GM21528 (cell line): ENCODE results near the gene PEX3.
"Not testable (repeated sequence)": the region's sequence is repeated elsewhere in the genome, so short reads cannot be mapped to it uniquely, and the experiment has no call there.

Experiments
- ATAC-seq: cut with Tn5 transposase; IDR thresholded peaks from one replicate; pipeline ENCODE4 v1.9.1; 2021; ENCODE audit warnings: mild to moderate bottlenecking, moderate library complexity; ENCODE audit not compliant: unreplicated experiment, low FRiP score

Gene PEX3

GRCh38 chr6:143505111-143505510 lies 54.5 kb downstream of the PEX3 start:
- no peak for ATAC-seq

DNA sequence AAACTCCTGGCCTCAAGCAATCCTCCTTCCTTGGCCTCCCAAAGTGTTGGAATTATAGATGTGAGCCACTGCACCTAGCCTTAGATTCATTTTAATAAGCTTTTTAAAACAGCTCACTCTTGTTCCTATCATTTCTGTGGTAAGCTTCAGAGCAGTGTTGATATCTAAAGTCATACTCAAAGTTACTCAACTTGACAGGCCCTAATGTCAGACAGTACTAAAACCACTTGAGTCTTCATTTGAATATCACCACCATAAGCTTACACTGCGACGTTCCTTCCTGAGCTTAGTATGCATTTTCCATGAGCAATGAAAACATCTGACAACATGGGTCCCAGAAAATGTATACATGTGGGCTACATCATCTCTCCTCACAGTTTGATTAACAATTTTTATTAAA lies 54.9 kb downstream of the PEX3 start:
- ATAC-seq = no peak

DNA sequence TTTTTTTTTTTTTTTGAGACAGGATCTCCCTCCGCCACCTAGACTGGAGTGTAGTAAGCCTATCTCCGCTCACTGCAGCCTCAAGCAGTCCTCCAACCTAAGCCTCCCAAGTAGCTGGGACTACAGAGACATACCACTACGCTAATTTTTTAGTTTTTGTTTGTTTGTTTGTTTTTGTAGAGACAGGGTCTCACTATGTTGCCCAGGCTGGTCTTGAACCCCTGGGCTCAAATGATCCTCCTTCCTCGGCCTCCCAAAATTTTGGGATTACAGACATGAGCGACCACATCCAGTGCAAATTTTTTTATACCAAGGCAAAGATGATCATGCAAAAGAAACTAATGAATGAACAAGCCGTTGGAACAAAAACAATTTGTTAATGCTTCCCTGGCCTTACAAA lies 55.6 kb downstream of the PEX3 start:
- no peak for ATAC-seq

DNA sequence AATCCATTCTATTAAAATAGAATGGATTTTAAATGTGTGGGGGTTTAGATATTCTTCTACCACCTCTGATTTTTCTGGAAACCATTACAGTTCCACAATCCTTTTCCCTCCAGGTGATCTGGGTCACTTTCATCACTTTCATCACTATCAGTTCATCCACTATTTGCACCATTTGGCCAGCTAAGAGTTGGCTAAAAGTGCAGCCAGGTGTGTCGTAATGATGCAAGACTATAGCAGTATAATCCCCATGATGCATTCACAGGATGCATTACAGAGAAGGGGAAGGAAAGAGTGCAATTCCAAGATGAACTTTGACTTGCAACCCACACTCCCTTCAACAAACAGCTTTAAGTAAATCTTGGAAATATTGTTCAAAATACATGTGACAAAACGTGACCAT lies 56.0 kb downstream of the PEX3 start:
- ATAC-seq = no peak

DNA sequence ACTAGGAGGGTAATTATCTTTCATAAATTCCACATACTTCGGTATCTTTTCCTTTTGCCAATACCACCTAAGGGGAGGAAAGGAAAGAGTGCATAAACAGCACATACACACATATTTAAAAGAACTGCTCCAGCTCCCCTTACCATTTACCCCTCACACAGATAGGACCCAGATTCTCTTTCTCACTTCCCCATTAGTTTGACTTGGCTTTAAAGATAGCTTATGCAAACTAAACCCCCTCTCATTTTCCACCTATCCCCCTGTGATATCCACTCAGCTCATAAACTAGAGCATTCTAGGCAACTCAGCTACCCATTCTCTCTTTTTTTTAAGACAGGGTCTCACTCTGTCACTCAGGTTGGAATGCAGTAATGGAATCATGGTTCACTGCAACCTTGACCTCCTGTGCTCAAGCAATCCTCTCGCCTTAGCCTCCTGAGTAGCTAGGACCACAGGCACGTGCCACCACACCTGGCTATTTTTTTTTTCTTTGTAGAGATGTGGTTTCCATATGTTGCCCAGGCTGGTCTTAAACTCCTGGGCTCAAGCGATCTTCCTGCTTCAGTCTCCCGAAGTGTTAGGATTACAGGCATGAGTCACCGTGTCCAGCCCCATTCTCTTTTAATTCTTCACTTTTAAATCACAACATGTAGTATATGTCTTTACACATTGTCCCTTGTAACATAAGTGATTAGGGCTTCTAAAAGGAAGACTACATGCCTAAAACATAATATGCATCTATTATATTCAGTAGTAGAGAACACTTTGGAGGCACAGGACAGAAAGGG lies 56.9 kb downstream of the PEX3 start:
- peak; percentile 51 for ATAC-seq

- not testable (repeated sequence) for ATAC-seq
Observed at GRCh38 chr6:143510326-143510725, 59.7 kb downstream of the PEX3 start.

DNA sequence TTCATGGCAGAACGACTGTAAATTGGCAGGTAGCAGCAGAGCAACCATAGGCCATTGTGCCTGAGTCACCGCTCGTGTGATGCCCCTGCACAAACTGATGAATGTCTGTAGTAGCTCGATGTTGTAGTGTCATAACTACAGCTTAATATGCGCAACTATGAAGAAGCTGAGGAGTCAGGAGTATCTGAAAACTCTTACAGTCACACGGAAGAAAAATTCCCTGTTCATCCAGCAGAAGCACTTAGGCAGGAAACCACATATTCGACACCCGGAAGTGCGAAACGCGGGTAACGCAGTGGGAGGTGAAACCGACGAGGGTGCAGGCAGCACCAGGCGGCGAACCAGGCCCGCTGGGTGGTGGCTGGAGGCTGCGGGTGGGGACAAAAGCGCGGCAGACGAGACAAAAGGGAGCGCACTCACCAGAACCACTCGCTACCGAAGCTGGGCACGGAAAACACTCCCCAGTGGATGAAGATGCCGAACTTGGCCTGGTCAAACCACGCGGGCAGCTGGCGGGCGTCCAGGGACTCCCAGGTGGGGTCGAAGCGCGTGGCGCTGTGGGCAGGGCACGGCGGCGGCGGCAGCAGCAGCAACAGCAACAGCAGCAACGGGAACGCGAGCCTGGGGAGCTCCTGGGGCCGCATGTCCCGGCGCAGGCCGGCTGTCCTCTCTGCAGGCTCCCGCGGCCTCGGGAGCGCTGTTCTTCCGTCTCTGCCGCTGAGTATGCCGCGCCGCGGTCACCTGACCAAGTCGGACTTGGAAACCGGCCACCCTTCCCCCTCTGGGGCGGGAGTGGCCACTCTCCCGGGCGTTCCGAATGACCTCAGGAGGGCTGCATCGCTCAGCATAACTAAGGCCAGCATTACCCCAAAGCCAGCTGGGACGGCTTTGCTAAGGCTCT lies 60.6 kb downstream of the PEX3 start, which contains the start of gene FUCA2:
Gene FUCA2 (minus strand): TSS at position 730 of the 901 bp plus-strand sequence. CDS start 86 bp downstream, at position 644.
- ATAC-seq = peak; percentile 64

GRCh38 chr6:143513410-143513809 lies 62.8 kb downstream of the PEX3 start:
- no peak for ATAC-seq

GRCh38 chr6:143515061-143515760 lies 64.6 kb downstream of the PEX3 start:
- no peak for ATAC-seq

DNA sequence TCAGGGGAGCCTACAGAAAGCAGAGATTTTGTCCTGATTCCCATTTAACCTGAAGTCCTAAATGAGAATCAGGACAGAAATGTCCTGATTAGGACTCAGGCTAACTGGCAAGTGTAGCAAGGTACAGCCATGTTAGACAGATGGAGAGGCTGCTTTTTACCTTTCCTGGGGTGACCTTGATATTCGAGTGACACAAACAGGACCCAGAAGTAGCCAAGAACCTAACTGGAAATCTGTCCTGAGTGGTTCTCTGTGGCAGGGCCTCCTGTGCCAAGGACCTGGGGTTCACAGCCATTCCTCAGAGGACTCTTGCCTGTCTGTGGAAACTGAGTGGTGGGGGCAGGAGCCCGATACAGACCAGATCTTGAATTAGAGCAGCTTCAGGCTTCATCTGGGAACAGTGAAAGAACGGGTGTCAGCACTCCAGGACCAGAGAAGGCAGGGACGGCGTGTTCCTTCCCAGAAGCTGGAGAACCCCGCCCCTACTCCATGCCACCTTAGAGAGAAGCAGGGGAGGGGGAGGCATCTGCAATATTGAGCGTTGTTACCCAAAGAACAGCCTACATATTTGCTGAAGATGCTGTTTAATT lies 65.3 kb downstream of the PEX3 start:
- ATAC-seq = no peak

GRCh38 chr6:143516690-143517446 lies 66.3 kb downstream of the PEX3 start:
- ATAC-seq = no peak

DNA sequence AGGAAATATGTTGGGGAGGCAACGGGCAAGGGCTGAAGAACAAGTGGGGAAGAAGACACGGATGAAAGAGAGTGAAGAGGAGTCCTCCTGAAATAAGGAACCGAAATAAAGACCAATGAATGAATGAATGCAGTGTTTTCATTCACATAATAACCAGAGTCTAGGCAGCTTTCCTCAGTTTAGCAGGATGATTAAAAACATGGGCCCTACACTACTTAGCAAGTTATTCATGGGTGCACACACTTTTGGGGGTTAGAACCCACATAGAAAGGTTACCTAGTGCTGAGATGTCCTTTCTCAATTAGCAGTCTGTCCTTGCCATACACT lies 66.8 kb downstream of the PEX3 start:
- ATAC-seq = no peak

DNA sequence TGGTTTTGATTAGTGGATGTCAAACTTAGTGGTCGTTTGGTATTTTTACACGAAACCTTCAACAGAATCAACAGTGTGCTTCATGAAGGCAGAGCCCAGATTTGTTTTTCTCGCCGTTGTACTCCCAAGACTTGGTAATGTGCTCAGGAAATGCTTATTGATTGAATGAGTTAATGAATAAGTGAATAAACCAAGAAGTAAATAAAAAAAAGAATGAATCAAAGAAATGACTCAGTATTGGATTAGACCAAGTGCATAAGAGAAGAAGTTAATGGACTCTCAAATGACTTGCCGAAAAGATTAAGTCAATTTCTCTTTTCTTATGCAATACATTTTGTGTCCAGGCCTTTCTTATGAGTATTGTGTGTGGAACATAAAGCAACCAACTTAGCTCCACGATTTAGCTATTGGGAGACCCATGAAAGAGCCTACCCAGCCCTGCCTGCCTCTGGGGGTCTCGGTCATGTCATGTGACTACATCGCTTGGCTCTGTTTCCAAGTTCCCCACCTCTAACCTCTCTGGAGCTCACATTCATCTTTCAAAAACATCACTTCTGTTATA lies 71.5 kb downstream of the PEX3 start:
- ATAC-seq = no peak

- ATAC-seq = no peak
Observed at GRCh38 chr6:143525356-143525755, 74.8 kb downstream of the PEX3 start.

GRCh38 chr6:143527677-143528076 lies 77.1 kb downstream of the PEX3 start:
- ATAC-seq = no peak

DNA sequence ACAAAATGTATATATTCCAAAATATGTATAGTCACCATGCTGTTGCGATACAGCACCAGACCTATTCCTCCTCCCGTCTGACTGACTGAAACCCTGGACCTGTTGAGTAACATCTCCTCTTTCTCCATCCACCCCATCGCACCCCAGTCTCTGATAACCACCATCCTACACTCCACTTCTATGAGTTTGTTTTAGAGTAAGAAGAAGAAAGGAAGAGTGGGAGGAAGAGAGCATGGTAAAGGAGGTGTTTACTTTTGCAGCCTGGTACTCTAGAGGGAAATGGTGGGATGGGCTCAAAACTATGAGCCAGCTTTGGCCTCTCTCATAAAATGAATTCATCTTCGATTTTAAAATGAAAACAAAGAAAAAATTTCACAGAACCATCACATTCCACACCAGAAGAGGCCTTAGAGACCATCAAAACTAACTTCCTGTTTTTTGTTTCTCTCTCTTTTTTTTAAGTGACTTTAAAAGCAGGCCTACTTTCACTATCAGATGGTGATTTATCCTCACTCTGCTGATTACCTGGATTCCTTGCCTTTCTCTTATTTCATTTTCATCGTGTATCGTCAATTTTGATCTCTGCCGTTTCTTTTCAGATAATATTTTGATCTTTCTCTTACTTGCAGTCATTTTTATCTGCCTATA lies 77.7 kb downstream of the PEX3 start:
- ATAC-seq = peak; percentile 48

GRCh38 chr6:143529095-143529494 lies 78.5 kb downstream of the PEX3 start:
- ATAC-seq = no peak

GRCh38 chr6:143531720-143532499 lies 81.3 kb downstream of the PEX3 start:
- no peak for ATAC-seq
